Neural cell (in vitro differentiated cells): ENCODE measurements around the gene KIF16B. TPM values are rescaled to one million over a fixed set of nuclear protein-coding genes. Genes with fewer than 3 reads are reported as not detected.

Source experiments
- H2AFZ ChIP-seq: fragments of 200-600, 300-800 bp; sonication (generic), shearing (Covaris generic); 2 replicates; pipeline ENCODE4 v1.6.0; 2014; ENCODE audit warnings: low read depth, mild to moderate bottlenecking, antibody characterized with exemption, low read length, moderate library complexity
- H3F3A ChIP-seq: fragments of 200-600 bp; shearing (Covaris generic); 2 replicates; pipeline ENCODE4 v1.6.1; 2016; ENCODE audit warnings: mild to moderate bottlenecking, moderate library complexity, mixed read lengths, antibody characterized with exemption, low read length; ENCODE audit not compliant: insufficient read depth, poor library complexity, severe bottlenecking
- H3K27ac ChIP-seq: fragments of 200-600, 300-800 bp; sonication (generic), shearing (Covaris generic); 2 replicates; pipeline ENCODE4 v1.5.1; 2014; ENCODE audit warnings: mild to moderate bottlenecking, low read length, moderate library complexity
- H3K27me3 ChIP-seq: fragments of 300-800, 200-600 bp; sonication (generic), shearing (Covaris generic); 2 replicates; pipeline ENCODE4 v1.6.0; 2014; ENCODE audit warnings: mild to moderate bottlenecking, low read depth, low read length, moderate library complexity; ENCODE audit not compliant: insufficient read depth
- H3K36me3 ChIP-seq: fragments of 300-800, 200-600 bp; sonication (generic), shearing (Covaris generic); 2 replicates; pipeline ENCODE4 v1.5.1; 2014; ENCODE audit warnings: mild to moderate bottlenecking, antibody characterized with exemption, low read length, moderate library complexity; ENCODE audit not compliant: insufficient read depth
- H3K4me2 ChIP-seq: fragments of 300-800, 200-600 bp; sonication (generic), shearing (Covaris generic); 2 replicates; pipeline ENCODE4 v1.6.0; 2014; ENCODE audit warnings: mild to moderate bottlenecking, low read length
- H3K4me3 ChIP-seq: fragments of 300-800, 200-600 bp; sonication (generic), shearing (Covaris generic); 2 replicates; pipeline ENCODE4 v1.5.1; 2014; ENCODE audit warnings: mild to moderate bottlenecking, low read length, moderate library complexity
- H3K79me2 ChIP-seq: fragments of 200-600 bp; shearing (Covaris generic); replicated peaks from 2 replicates; pipeline ENCODE4 v1.6.0; 2014; ENCODE audit warnings: mild to moderate bottlenecking, low read length, moderate library complexity; ENCODE audit not compliant: insufficient read depth
- H3K9ac ChIP-seq: fragments of 300-800, 200-600 bp; sonication (generic), shearing (Covaris generic); 2 replicates; pipeline ENCODE4 v1.6.1; 2016; ENCODE audit warnings: mild to moderate bottlenecking, low read length, mixed read lengths
- H3K9me2 ChIP-seq: fragments of 200-600 bp; shearing (Covaris generic); 2 replicates; pipeline ENCODE4 v1.6.1; 2016; ENCODE audit warnings: mild to moderate bottlenecking, low read length, mixed read lengths; ENCODE audit not compliant: insufficient read depth
- H3K9me3 ChIP-seq: fragments of 200-600, 300-800 bp; sonication (generic), shearing (Covaris generic); 2 replicates; pipeline ENCODE4 v1.6.1; 2016; ENCODE audit warnings: mild to moderate bottlenecking, mixed run types, low read length, moderate library complexity, mixed read lengths
- H4K20me1 ChIP-seq: fragments of 200-600 bp; shearing (Covaris generic); 2 replicates; pipeline ENCODE4 v1.6.1; 2016; ENCODE audit warnings: mild to moderate bottlenecking, mixed run types; ENCODE audit not compliant: insufficient read depth
- EP300 ChIP-seq: fragments of 450-650 bp; conservative IDR thresholded peaks from 2 replicates; pipeline ENCODE4 v1.6.1; 2014; ENCODE audit warnings: antibody characterized with exemption, mild to moderate bottlenecking, moderate library complexity; ENCODE audit not compliant: poor library complexity, severe bottlenecking
- EZH2 ChIP-seq: fragments of 200-600, 300-800 bp; shearing (Covaris generic), sonication (generic); IDR thresholded peaks from 2 replicates; pipeline ENCODE4 v1.6.1; 2014; ENCODE audit warnings: antibody characterized with exemption, low read length, borderline replicate concordance, mild to moderate bottlenecking; ENCODE audit not compliant: insufficient read depth, poor library complexity, severe bottlenecking
- MXI1 ChIP-seq: fragments of 450-650 bp; conservative IDR thresholded peaks from 2 replicates; pipeline ENCODE4 v1.6.1; 2014; ENCODE audit warnings: antibody characterized with exemption, mild to moderate bottlenecking; ENCODE audit not compliant: poor library complexity, severe bottlenecking
- POLR2AphosphoS5 ChIP-seq: IDR thresholded peaks from 2 replicates; pipeline ENCODE4 v1.6.1; 2012
- RAD21 ChIP-seq: fragments of 450-650 bp; conservative IDR thresholded peaks from 2 replicates; pipeline ENCODE4 v1.6.1; 2014; ENCODE audit warnings: antibody characterized with exemption, mild to moderate bottlenecking, moderate library complexity
- SMC3 ChIP-seq: fragments of 450-650 bp; conservative IDR thresholded peaks from 2 replicates; pipeline ENCODE4 v1.6.1; 2014; ENCODE audit warnings: antibody characterized with exemption, mild to moderate bottlenecking, moderate library complexity; ENCODE audit not compliant: poor library complexity
- TAF1 ChIP-seq: IDR thresholded peaks from 2 replicates; pipeline ENCODE4 v1.6.1; 2012; ENCODE audit warnings: low read depth
- polyA plus RNA-seq: library from polyadenylated mRNA; depleted of rRNA; stranded (reverse); fragments of >200 nt; gene quantifications from 2 replicates; pipeline ENCODE4 v1.2.3, GENCODE V29; 2014
- TF ChIP-seq, protein P1 (sequence below): IDR thresholded peaks from 2 replicates; pipeline ENCODE4 v1.6.1; 2012; ENCODE audit warnings: borderline replicate concordance
- TF ChIP-seq, protein P2 (sequence below): fragments of 450-650 bp; IDR thresholded peaks from 2 replicates; pipeline ENCODE4 v1.5.1; 2014; ENCODE audit warnings: antibody characterized with exemption, mild to moderate bottlenecking, moderate library complexity; ENCODE audit not compliant: poor library complexity, severe bottlenecking

The KIF16B gene
- polyA plus RNA-seq, 1 donor from 2014 or later = 3.8 TPM

DNA sequence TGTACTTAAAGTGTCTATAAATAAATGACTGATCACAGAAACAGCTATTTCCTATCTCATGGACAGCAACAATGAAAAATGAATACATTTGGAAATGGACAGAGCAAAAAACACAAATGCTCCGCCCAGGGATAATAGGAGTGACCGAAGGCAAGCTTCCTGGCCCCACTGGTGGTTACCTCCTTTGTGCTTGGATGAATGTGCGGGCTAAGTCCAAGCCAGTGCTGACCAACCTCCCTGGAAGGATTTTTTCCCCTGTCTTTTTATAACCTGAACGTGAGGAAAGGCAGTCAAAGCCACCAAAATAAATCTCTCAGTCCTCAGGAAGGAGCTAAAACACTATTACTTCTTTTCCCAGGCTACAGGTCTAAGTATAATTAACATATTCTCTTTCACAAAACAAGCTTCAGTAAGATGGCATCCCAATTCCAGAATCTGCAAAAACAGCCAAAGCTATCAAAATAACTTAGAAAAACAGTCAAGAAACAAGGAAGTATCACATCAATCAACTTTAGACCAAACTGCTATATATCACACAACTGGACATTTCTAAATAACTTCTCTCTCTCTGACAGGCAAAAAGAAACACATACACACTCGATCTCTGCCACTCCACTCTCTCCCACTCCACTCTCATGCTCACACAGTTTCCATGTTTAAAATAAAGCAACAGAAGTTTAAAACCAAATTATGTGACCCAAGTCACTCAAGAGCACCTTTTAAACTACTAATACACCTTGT, 10.0 kb downstream of the KIF16B start:
- Histone ChIP-seq H3K9me2 (no peaks in the 10 kb centered on the region), H3F3A (no peaks in the 10 kb centered on the region), H3K9me3 (no peaks in the 10 kb centered on the region), H3K4me2 (no peak overlapping the region), H3K36me3 (no peaks in the 10 kb centered on the region), H3K9ac (no peak overlapping the region), H3K27ac (no peak overlapping the region), H3K4me3 (no peak overlapping the region), H3K79me2 (no peaks in the 10 kb centered on the region), H2AFZ (no peak overlapping the region), H4K20me1 (no peaks in the 10 kb centered on the region), H3K27me3 (no peaks in the 10 kb centered on the region)
- no peak for TF ChIP-seq MXI1
- no peak for TF ChIP-seq RAD21
- no peak for TF ChIP-seq POLR2AphosphoS5
- TF ChIP-seq SMC3 = no peak
- TF ChIP-seq EZH2 = no peak
- TF ChIP-seq EP300 = no peak
- no peak for TF ChIP-seq TAF1
- TF ChIP-seq, protein P1, sequence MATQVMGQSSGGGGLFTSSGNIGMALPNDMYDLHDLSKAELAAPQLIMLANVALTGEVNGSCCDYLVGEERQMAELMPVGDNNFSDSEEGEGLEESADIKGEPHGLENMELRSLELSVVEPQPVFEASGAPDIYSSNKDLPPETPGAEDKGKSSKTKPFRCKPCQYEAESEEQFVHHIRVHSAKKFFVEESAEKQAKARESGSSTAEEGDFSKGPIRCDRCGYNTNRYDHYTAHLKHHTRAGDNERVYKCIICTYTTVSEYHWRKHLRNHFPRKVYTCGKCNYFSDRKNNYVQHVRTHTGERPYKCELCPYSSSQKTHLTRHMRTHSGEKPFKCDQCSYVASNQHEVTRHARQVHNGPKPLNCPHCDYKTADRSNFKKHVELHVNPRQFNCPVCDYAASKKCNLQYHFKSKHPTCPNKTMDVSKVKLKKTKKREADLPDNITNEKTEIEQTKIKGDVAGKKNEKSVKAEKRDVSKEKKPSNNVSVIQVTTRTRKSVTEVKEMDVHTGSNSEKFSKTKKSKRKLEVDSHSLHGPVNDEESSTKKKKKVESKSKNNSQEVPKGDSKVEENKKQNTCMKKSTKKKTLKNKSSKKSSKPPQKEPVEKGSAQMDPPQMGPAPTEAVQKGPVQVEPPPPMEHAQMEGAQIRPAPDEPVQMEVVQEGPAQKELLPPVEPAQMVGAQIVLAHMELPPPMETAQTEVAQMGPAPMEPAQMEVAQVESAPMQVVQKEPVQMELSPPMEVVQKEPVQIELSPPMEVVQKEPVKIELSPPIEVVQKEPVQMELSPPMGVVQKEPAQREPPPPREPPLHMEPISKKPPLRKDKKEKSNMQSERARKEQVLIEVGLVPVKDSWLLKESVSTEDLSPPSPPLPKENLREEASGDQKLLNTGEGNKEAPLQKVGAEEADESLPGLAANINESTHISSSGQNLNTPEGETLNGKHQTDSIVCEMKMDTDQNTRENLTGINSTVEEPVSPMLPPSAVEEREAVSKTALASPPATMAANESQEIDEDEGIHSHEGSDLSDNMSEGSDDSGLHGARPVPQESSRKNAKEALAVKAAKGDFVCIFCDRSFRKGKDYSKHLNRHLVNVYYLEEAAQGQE = no peak
- TF ChIP-seq, protein P2, sequence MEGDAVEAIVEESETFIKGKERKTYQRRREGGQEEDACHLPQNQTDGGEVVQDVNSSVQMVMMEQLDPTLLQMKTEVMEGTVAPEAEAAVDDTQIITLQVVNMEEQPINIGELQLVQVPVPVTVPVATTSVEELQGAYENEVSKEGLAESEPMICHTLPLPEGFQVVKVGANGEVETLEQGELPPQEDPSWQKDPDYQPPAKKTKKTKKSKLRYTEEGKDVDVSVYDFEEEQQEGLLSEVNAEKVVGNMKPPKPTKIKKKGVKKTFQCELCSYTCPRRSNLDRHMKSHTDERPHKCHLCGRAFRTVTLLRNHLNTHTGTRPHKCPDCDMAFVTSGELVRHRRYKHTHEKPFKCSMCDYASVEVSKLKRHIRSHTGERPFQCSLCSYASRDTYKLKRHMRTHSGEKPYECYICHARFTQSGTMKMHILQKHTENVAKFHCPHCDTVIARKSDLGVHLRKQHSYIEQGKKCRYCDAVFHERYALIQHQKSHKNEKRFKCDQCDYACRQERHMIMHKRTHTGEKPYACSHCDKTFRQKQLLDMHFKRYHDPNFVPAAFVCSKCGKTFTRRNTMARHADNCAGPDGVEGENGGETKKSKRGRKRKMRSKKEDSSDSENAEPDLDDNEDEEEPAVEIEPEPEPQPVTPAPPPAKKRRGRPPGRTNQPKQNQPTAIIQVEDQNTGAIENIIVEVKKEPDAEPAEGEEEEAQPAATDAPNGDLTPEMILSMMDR = no peak

DNA sequence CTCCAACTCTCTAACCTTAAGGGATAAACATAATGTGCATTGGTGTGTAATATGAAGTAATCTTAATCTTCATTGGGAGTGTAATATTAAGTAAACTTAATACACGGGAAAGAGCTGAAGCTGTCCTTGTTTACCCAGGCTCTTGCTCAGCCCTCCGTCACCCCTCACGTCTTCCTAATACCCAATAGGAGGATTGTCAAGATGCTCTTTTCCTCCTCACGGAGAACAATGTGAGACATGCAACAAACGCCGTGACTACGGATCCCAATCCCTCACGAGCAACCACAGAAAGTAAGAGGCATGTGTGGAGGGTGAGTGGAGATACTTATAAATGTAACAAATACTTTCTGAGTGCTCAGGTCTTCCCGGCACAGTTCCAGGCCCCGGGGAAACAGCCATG, 11.0 kb downstream of the KIF16B start:
- no peaks in the 10 kb centered on the region for H4K20me1 ChIP-seq
- H3K4me3 ChIP-seq = no peak overlapping the region
- no peak overlapping the region for H3K9ac ChIP-seq
- no peak overlapping the region for H3K27ac ChIP-seq
- H3K9me3 ChIP-seq = no peaks in the 10 kb centered on the region
- H3K79me2 ChIP-seq = no peaks in the 10 kb centered on the region
- H3K9me2 ChIP-seq = no peaks in the 10 kb centered on the region
- H2AFZ ChIP-seq = no peak overlapping the region
- no peak overlapping the region for H3K4me2 ChIP-seq
- H3K36me3 ChIP-seq = no peaks in the 10 kb centered on the region
- H3F3A ChIP-seq = no peaks in the 10 kb centered on the region
- H3K27me3 ChIP-seq = no peaks in the 10 kb centered on the region
- TF ChIP-seq EZH2 (no peak), POLR2AphosphoS5 (no peak), TAF1 (no peak), MXI1 (no peak), RAD21 (no peak), SMC3 (no peak), EP300 (no peak)
- TF ChIP-seq, protein P1 = no peak
- TF ChIP-seq, protein P2 = no peak
